Activated T-helper 17 cell treated with anti-CD3 and anti-CD28 coated beads, Interleukin-2, amount 50 U/mL, for 72 hours (primary cell): ENCODE data around the gene UNG. TPM values are rescaled to one million over a fixed set of nuclear protein-coding genes. Genes with fewer than 3 reads are reported as not detected.

ENCODE experiments used
- ATAC-seq: fragments of 150-1000 bp; cut with Tn5 transposase; replicated peaks from 2 replicates; pipeline ENCODE4 v1.10.0; 2021; ENCODE audit warnings: mild to moderate bottlenecking, moderate library complexity
- H3K27ac Mint-ChIP-seq: one replicate; pipeline ENCODE4 v1.8.0; 2022; ENCODE audit warnings: mixed read lengths
- H3K27me3 Mint-ChIP-seq: one replicate; pipeline ENCODE4 v1.8.0; 2022; ENCODE audit warnings: mixed read lengths
- H3K36me3 Mint-ChIP-seq: one replicate; pipeline ENCODE4 v1.8.0; 2022; ENCODE audit warnings: low read depth, mild to moderate bottlenecking, mixed read lengths
- H3K4me1 Mint-ChIP-seq: one replicate; pipeline ENCODE4 v1.8.0; 2022; ENCODE audit warnings: mixed read lengths
- H3K4me3 Mint-ChIP-seq: one replicate; pipeline ENCODE4 v1.8.0; 2022; ENCODE audit warnings: mild to moderate bottlenecking, mixed read lengths
- H3K9me3 Mint-ChIP-seq: one replicate; pipeline ENCODE4 v1.8.0; 2022; ENCODE audit warnings: mixed read lengths
- total RNA-seq, 2 donors: library from RNA; stranded (reverse); gene quantifications; one replicate each; pipeline ENCODE4 v1.2.3, GENCODE V29; 2022

Gene UNG
- total RNA-seq, 2 donors from 2014 or later: 48.3 to 85.7 TPM

DNA sequence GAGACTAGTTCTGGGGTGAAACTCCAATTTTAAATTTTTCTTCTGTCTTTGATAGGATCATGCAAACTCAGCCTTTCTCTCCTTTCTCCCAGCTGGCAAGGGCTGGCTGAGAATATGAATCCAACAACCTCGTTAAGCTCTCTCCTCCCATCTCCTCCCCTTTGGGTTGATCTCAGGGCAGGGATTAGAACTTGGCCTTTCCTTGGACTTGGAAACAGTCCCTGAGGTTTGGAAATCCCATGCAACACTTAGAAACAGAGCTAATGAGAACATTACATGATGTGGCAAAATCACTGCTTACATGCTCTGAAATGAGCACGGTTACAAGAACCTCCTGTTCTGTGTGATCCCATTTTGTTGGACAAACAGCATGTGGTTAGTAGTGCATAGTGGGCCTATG lies 50.6 kb downstream of the UNG start:
- Mint-ChIP-seq H3K4me3 (no peak overlapping the region), H3K4me1 (no peaks in the 10 kb centered on the region)
- ATAC-seq: no peak

DNA sequence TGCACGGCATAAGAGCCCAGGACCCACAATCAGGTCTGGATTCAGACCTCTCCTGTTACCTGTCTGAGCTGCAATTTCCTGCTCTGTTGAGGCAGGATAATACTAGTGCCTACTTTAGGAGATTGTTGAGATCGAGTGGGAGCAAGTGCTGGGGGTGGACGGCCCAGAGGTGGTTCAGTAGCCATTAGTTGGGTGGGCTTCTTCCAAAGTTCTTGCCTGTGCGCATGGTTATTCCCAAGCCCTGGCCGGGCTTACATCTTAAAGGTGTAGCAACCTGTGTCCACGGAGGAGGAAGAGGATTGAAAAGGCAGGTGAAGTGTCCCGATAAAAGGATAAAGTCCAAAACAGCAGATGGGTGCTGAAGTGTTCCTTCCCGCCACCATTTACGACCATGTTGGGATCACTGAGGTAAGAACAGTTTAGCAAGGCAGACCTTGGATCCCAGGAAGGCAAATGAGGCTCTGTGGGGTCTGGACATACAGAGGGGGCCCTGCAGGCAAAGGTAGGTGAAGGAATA lies 52.8 kb downstream of the UNG start:
- H3K9me3 Mint-ChIP-seq: no peaks in the 10 kb centered on the region
- no peak overlapping the region for H3K27ac Mint-ChIP-seq
- ATAC-seq: no peak
- H3K36me3 Mint-ChIP-seq: no peaks in the 10 kb centered on the region
- no peaks in the 10 kb centered on the region for H3K27me3 Mint-ChIP-seq
- no peaks in the 10 kb centered on the region for H3K4me1 Mint-ChIP-seq
- no peak overlapping the region for H3K4me3 Mint-ChIP-seq

More for the DNA sequence above, 50.6 kb downstream of the UNG start:
- Mint-ChIP-seq H3K27ac (no peak overlapping the region), H3K27me3 (no peaks in the 10 kb centered on the region), H3K36me3 (no peaks in the 10 kb centered on the region), H3K9me3 (no peaks in the 10 kb centered on the region)

DNA sequence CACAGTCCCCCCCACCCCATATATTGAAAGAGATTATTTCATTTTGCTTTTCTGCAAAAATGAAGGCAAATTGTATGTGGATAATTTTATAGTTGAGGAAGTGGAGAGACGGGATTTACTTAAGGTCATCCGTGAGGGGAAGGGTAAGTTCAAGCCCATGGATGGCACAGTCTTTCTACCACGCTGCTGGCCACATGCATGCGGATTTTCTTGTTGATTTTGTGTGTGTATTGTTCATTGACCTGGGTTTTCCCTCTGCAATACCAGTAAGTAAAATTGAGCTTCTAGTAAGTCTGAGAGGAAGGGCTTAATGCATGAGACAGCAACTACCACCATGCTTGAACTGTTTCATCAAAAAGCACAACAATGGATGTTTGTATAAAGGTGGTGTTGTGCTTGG lies 54.1 kb downstream of the UNG start:
- no peaks in the 10 kb centered on the region for H3K27me3 Mint-ChIP-seq
- no peak overlapping the region for H3K4me3 Mint-ChIP-seq
- no peaks in the 10 kb centered on the region for H3K36me3 Mint-ChIP-seq
- ATAC-seq: no peak
- H3K27ac Mint-ChIP-seq: no peak overlapping the region
- no peaks in the 10 kb centered on the region for H3K9me3 Mint-ChIP-seq
- H3K4me1 Mint-ChIP-seq: no peaks in the 10 kb centered on the region

DNA sequence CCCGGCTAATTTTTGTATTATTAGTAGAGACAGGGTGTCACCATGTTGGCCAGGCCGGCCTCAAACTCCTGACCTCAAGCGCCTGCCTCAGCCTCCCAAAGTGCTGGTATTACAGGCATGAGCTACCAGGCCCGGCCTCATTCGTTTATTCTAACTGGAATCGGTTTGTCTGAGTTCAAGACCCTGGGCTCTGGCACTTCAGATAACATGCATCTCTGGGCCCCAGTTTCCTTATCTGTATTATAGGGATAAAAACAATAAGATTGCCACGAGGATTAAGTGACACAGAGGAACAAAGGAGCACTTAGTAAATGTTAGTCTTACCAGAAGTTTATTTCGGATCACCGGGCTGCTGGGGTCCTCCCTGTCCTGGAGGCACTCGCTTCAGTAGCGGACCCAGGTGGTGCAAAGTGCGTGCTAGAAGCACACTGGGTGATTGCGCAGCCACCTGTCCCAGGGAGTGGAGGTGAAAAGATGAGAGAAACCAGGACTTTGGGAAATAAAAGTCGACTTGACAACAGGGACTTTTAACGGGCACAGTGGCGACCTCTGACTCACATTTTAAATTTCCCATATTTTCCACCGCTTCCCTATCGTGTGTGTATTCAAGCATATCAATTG lies 56.5 kb downstream of the UNG start:
- Mint-ChIP-seq H3K4me1 (no peaks in the 10 kb centered on the region), H3K27ac (no peak overlapping the region), H3K36me3 (no peaks in the 10 kb centered on the region), H3K4me3 (peak overlapping the region; percentile 93), H3K9me3 (no peaks in the 10 kb centered on the region), H3K27me3 (no peaks in the 10 kb centered on the region)
- no peak for ATAC-seq

DNA sequence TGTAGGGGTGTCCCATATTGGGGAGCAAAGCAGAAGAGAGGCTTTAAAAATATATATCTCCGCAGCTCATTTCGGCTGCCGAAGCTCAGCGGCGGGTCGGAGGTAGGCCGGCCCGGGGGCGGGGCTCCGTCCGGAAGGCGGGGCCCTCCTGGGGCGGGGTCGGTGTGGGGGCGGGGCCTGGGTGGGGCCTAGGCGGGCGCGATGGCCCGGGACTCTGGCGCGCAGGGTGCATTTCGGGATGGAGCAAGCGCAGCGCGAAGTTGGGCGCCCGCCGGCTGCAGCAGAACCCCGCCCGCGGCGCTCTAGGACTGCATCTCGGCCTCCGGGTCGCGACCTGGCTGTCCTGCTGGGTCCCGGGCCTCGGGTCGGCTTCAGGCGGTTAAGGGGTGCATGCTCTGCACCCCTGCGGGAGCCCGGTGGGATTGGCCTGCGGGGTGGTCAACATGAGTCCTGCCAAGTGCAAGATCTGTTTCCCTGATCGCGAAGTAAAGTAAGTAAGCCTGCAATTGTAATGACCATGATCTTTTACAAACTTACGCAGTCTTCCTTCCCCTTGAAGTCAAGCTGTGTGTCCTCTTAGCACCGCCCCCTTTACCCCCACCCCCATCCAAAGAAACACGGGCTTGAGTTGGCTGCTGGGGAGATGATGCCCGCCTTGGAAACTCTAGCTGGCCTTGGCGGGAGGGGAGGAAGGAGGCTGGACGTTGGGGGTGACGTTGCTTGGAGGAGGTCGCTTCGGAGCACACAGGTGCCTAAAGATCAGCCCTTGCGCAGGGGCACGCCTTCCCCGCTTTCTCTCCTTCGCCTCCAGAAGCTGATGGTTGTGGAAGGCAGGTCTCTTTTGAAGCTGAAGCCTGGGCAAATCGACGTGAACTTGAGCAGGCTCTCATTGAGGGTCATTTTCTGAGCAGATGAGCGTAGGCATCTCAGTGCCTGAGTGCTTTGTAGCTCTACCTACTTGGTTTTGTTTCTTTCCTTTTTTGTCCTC lies 57.3 kb downstream of the UNG start:
- Mint-ChIP-seq H3K4me1 (no peaks in the 10 kb centered on the region), H3K36me3 (no peaks in the 10 kb centered on the region), H3K27me3 (no peaks in the 10 kb centered on the region), H3K9me3 (no peaks in the 10 kb centered on the region), H3K27ac (peak overlapping the region; percentile 69), H3K4me3 (peak overlapping the region; percentile 93)
- peak; percentile 94 for ATAC-seq

DNA sequence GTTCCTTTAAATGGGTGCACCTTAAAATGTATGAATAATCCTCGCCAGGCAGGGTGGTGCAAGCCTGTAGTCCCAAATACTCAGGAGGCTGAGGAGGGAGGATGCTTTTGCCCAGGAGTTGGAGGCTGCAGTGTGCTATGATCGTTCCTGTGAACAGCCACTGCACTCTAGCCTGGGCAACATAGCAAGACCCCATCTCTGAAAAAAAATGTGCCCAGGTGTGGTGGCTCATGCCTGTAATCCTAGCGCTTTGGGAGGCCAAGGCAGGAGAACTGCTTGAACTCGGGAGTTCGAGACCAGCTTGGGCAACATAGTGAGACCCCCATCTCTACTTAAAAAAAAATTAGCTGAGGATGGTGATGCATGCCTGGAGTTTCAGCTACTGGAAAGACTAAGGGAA lies 58.6 kb downstream of the UNG start:
- H3K4me1 Mint-ChIP-seq: no peaks in the 10 kb centered on the region
- H3K4me3 Mint-ChIP-seq: peak overlapping the region; percentile 93
- H3K36me3 Mint-ChIP-seq: no peaks in the 10 kb centered on the region
- no peaks in the 10 kb centered on the region for H3K27me3 Mint-ChIP-seq
- no peak overlapping the region for H3K27ac Mint-ChIP-seq
- no peak for ATAC-seq
- no peaks in the 10 kb centered on the region for H3K9me3 Mint-ChIP-seq

DNA sequence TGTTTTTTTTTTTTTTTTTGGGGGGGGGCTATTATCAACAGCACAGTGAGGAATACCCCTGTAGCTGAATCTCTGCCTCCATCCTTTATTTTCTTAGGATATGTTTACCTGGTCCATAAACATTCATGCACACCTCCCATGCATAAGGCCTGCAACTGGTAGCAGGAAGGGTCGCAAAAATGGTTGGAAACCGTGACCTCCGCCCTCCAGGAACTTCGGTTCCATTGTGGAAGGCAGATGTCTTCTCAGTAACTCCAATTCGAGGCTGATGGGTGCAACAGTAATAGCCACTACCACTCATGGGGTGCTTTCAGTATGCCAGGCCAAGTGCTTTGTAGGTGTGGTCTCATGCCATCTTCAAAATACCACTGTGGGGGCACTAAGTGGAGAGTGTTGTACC lies 59.2 kb downstream of the UNG start:
- no peak for ATAC-seq
- Mint-ChIP-seq H3K4me3 (no peak overlapping the region), H3K4me1 (no peaks in the 10 kb centered on the region), H3K36me3 (no peaks in the 10 kb centered on the region), H3K27ac (no peak overlapping the region), H3K27me3 (no peaks in the 10 kb centered on the region), H3K9me3 (no peaks in the 10 kb centered on the region)

DNA sequence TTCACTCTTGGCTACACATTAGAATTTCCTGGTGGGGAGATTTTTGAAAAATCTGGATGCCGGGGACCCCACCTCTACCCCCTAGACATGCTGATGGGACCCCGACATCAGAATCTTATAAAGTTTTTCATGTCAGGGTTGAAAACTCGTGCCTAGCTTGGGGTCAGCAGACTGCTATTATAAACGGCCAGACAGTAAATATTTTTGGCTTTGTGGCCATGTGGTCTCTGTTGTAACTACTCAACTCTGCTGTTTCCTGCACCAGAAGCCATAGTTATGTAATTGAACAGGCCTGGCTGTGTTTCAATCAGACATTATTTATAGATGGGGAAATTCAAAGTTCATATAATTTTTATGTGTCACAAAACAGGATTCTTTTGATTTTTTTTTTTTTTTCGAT lies 60.6 kb downstream of the UNG start:
- no peak overlapping the region for H3K27ac Mint-ChIP-seq
- no peaks in the 10 kb centered on the region for H3K9me3 Mint-ChIP-seq
- no peak for ATAC-seq
- no peaks in the 10 kb centered on the region for H3K27me3 Mint-ChIP-seq
- no peaks in the 10 kb centered on the region for H3K4me1 Mint-ChIP-seq
- no peaks in the 10 kb centered on the region for H3K36me3 Mint-ChIP-seq
- no peak overlapping the region for H3K4me3 Mint-ChIP-seq

DNA sequence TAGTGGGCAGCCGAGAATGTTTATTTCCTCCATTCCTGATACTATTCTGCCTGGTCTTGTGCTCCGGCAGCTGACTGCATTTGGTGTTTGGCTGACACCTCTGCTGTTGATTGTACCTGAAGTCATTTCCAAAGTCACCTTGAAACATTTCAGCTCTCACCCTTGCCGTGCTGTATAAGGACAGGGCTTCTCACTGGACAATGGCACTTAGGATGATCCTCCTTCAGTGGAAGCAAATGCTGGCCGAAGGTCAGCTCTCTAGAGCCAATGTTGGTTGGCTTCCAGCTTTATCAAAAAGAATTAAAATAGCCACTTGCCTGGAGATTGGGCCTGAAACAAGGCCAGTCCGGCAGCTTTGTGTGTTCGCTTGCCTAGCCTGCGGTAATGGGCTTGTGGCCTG lies 63.0 kb downstream of the UNG start:
- no peak for ATAC-seq
- no peak overlapping the region for H3K4me3 Mint-ChIP-seq

More for the DNA sequence above, 63.0 kb downstream of the UNG start:
- Mint-ChIP-seq H3K9me3 (no peaks in the 10 kb centered on the region), H3K4me1 (no peaks in the 10 kb centered on the region), H3K36me3 (no peaks in the 10 kb centered on the region), H3K27ac (no peak overlapping the region), H3K27me3 (no peaks in the 10 kb centered on the region)

Other genes starting within 250 kb of the UNG start
- gene SSH1, start 240.0 kb upstream of the UNG start, total RNA-seq: 10 to 100 TPM; 60.8 to 95.4 TPM
- not detected for gene DAO, start 217.5 kb upstream of the UNG start, total RNA-seq
- gene SVOP, start 76.5 kb upstream of the UNG start, total RNA-seq: not detected
- 10 to 100 TPM in 1 of 2 donors, 1 to 10 TPM in 1; 8.5 to 11.6 TPM for gene USP30, start 45.0 kb upstream of the UNG start, total RNA-seq
- 10 to 100 TPM; 16.2 to 25.9 TPM for gene ALKBH2, start 4.1 kb upstream of the UNG start, total RNA-seq
- gene ACACB, start 19.0 kb downstream of the UNG start, total RNA-seq: 10 to 100 TPM in 1 of 2 donors, 1 to 10 TPM in 1; 7.4 to 17.3 TPM
- not detected for gene FOXN4, start 211.7 kb downstream of the UNG start, total RNA-seq